IPS-20b (cell line): ENCODE results near the gene ADARB2.

Source experiments
- H3K27ac ChIP-seq: one replicate; pipeline ENCODE4 v1.5.1; 2013; ENCODE audit warnings: low read length
- H3K27me3 ChIP-seq: 2 replicates; pipeline ENCODE4 v1.6.1; 2013; ENCODE audit warnings: mild to moderate bottlenecking, low read length, inconsistent platforms; ENCODE audit not compliant: insufficient read depth
- H3K36me3 ChIP-seq: 2 replicates; pipeline ENCODE4 v1.6.1; 2013; ENCODE audit warnings: low read depth, mild to moderate bottlenecking, inconsistent platforms, low read length, moderate library complexity; ENCODE audit not compliant: insufficient read depth
- H3K4me1 ChIP-seq: 2 replicates; pipeline ENCODE4 v1.6.1; 2013; ENCODE audit warnings: mild to moderate bottlenecking, control low read depth, inconsistent platforms, low read length, moderate library complexity; ENCODE audit not compliant: insufficient read depth
- H3K4me3 ChIP-seq: 2 replicates; pipeline ENCODE4 v1.5.1; 2013; ENCODE audit warnings: mild to moderate bottlenecking, low read length, inconsistent platforms
- H3K9ac ChIP-seq: 2 replicates; pipeline ENCODE4 v1.6.1; 2013; ENCODE audit warnings: low read depth, mild to moderate bottlenecking, inconsistent platforms, low read length, moderate library complexity
- H3K9me3 ChIP-seq: 2 replicates; pipeline ENCODE4 v1.6.1; 2013; ENCODE audit warnings: mild to moderate bottlenecking, low read depth, low read length, inconsistent platforms; ENCODE audit not compliant: insufficient read depth

Gene ADARB2

DNA sequence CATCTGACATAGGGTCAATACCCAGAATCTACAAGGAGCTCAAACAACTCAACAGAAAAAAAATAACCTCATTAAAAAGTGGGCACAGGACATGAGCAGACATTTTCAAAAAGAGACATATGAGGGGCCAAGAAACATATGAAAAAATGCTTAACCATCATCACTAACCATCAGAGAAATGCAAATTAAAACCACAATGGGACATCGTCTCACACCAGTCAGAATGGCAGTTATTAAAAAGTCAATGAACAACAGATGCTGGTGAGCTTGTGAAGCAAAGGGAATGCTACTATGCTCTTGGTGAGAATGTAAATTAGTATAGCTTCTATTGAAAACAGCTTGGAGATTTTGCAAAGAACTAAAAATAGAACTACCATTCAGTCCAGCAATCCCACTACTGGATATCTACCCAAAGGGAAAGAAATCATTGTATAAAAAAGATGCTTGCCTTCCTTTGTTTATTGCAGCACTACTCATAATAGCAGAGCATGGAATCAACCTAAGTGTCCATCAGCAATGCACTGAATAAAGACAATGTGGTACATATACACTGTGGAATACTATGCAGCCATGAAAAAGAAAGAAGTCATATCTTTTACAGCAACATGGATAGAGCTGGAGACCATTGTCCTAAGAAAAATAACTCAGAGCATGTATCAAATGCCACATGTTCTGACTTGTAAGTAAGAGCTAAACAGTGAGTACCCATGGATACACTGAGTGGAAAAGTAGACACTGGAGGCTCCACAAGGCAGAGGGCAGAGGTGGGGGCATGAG is 139.8 kb downstream of the ADARB2 start:
- Histone ChIP-seq H3K9me3 (no peaks in the 10 kb centered on the region), H3K27ac (no peak overlapping the region), H3K9ac (no peak overlapping the region), H3K36me3 (no peaks in the 10 kb centered on the region), H3K4me1 (no peaks in the 10 kb centered on the region), H3K4me3 (no peak overlapping the region), H3K27me3 (no peaks in the 10 kb centered on the region)

DNA sequence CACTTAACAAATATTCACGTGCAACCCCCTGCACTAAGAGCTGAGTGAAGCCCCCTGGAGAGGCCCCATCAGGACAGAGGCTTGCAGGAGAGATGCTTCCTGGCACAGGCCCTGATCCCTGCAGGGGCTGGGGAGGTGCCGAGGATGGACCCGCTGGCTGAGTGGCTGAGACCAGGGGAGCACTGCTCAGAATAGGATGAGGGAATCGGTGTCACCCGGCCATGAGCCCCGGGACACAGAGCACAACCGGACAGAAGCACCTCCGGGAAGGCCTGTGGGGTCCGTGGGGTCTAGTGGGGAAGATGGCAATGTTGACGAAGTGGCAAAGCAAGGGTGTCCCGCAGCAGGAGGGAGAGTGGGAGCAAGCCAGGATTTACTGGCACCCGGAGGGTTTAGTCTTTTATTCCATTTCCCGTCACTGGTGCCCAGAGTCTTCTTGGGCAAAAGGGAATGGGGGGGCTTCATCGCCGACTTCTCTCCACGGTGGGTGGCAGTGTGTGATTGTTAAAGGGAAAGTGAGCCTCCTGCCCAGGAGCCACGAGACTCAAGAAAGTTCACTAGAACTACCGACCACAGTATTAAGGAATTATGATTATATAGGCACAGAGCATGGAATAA is 140.7 kb downstream of the ADARB2 start:
- Histone ChIP-seq H3K4me1 (no peaks in the 10 kb centered on the region), H3K9ac (no peak overlapping the region), H3K27ac (no peak overlapping the region), H3K36me3 (no peaks in the 10 kb centered on the region), H3K4me3 (no peak overlapping the region), H3K27me3 (no peaks in the 10 kb centered on the region), H3K9me3 (no peaks in the 10 kb centered on the region)

DNA sequence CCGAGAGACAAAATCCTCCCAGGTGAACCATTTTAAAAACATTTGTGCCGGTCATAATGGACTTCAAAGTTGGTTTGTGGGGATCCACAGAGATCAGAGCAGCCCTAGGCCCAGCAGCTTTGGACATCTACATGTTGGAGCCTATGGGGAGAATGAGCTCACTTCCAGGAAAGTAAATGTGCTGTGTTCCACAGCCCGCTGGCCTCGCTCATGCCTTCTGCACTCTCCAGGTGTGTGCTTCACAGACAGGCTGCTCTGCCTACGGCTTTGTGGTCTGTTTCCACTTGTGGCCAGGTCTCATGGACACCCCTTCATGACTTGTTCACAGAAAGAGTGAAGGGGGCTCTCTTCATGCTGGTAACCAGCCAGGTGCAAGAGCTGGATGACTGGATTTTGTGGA is 141.6 kb downstream of the ADARB2 start:
- H3K4me3 ChIP-seq: no peak overlapping the region
- no peaks in the 10 kb centered on the region for H3K27me3 ChIP-seq
- no peak overlapping the region for H3K27ac ChIP-seq
- no peaks in the 10 kb centered on the region for H3K36me3 ChIP-seq
- H3K9ac ChIP-seq: no peak overlapping the region
- H3K9me3 ChIP-seq: no peaks in the 10 kb centered on the region
- no peaks in the 10 kb centered on the region for H3K4me1 ChIP-seq

DNA sequence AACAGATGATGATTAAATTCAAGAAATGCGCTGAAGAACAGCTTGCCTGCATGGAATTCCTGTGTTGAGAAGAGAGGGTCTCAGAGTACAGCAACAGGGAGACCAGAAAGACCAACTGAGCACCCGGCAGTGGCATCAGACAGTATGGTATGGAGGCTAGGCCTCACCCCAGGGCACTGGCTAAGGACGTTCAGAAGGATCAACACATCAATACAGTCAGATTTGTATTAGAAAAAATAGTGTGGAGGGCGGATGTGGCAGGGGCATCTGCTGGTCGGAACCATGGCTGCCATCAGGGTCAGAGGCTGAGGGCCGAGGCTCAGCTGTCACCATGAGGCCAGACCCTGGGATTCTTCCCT is 142.1 kb downstream of the ADARB2 start:
- no peaks in the 10 kb centered on the region for H3K9me3 ChIP-seq
- H3K36me3 ChIP-seq: no peaks in the 10 kb centered on the region
- no peak overlapping the region for H3K4me3 ChIP-seq
- H3K27me3 ChIP-seq: no peaks in the 10 kb centered on the region
- H3K9ac ChIP-seq: no peak overlapping the region
- H3K4me1 ChIP-seq: no peaks in the 10 kb centered on the region
- no peak overlapping the region for H3K27ac ChIP-seq

DNA sequence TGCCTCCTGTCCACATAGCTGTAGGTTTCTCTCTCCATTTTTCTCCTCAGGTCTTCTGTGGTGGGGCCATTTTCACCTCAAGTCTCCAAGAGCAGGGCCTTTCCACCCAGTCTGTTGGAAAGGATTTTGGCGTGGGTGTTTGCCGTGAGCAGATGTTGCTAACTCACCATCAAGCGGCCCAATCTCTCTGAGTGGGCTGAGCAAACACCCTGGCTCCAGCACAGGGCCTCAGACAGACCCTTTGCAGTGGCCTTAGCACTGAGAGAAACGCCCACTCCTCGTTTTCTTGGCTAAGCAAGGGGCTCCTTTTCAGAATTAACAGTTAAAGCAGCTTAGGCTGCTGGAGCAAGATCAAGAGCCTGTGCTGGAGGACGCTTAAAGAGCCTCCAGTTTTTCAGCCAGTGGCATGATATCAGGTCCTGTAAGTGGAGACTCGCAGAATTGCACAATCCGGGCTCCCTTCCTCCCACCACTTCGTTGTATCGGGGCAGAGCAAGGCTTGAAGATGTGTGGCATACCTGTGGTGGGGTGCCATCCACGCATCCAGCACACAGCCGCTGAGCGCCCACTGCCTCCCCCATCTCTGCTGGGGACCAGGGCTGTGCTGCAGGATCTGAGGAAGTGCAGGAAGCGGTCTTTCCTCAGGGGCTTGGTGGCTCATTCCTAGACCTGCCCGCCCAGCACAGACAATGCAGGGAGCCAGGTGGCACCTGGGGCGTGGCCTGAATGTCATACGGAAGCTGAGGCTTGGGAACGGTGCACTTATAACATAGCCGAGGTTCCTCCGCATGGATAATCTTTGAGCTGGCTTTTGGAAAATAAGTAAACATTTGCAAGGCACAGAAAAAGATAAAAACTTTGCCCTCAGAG is 142.7 kb downstream of the ADARB2 start:
- no peaks in the 10 kb centered on the region for H3K36me3 ChIP-seq
- H3K27ac ChIP-seq: no peak overlapping the region
- H3K27me3 ChIP-seq: no peaks in the 10 kb centered on the region
- no peaks in the 10 kb centered on the region for H3K4me1 ChIP-seq
- no peak overlapping the region for H3K9ac ChIP-seq
- H3K9me3 ChIP-seq: no peaks in the 10 kb centered on the region
- H3K4me3 ChIP-seq: no peak overlapping the region

DNA sequence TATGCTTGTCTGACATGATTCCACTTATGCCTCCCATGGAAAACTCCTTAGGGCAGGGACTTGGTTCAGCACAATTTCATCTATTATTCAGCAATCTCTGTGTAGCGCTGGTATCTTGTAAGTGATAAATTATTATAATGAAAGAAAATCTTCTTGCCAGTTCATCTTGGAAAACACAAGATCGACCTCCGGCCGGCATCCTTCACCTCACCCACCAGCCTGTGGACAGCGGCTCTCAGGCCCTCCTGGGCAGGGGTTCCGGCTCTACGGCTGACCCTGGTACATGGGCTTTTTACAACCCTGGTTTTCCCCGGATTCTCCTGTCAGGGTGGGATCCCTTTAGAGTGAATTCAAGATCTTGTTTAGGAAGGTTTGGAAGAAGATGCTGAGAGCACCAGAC is 145.6 kb downstream of the ADARB2 start:
- Histone ChIP-seq H3K36me3 (no peaks in the 10 kb centered on the region), H3K9ac (no peak overlapping the region), H3K9me3 (no peaks in the 10 kb centered on the region), H3K27me3 (no peaks in the 10 kb centered on the region), H3K4me3 (no peak overlapping the region), H3K27ac (no peak overlapping the region), H3K4me1 (no peaks in the 10 kb centered on the region)

DNA sequence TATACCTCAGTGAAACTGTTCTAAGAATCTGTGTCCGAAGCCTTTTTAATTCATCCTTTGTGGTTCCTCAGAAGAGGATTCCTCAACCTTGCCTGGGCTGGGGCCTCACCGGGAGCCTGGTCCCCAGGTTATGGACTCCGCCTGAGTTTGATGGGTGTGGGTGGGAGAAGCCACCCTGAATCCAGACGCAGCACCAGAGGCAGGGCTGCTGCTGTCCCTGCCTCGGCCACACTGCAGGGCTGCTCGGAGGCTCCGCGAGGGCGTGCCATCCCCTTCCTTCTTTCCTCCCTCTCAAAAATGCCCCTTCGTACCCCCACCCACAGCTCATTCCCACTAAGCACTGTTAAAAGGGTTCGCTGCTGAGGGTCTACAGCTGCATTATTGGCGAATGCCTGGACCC is 146.3 kb downstream of the ADARB2 start:
- Histone ChIP-seq H3K27me3 (no peaks in the 10 kb centered on the region), H3K36me3 (no peaks in the 10 kb centered on the region), H3K9me3 (no peaks in the 10 kb centered on the region), H3K27ac (no peak overlapping the region), H3K9ac (no peak overlapping the region), H3K4me3 (no peak overlapping the region), H3K4me1 (no peaks in the 10 kb centered on the region)

DNA sequence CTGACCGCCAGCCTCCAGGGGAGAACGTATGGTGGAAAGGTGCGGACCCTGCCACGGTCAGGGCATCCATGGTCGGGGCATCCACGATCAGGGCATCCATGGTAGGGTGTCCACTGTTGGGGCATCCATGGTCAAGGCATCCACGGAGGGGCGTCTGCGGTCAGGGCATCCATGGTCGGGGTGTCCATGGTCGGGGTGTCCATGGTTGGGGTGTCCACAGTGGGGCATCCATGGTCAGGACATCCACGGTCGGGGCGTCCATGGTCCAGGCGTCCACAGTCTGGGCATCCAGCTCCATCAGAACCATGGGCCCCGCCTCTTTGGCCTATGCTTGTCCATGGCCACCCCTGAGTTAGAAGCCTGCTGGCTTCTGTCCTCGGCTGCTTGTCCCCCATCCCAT is 148.1 kb downstream of the ADARB2 start:
- Histone ChIP-seq H3K4me3 (no peak overlapping the region), H3K9me3 (no peaks in the 10 kb centered on the region), H3K36me3 (no peaks in the 10 kb centered on the region), H3K27me3 (no peaks in the 10 kb centered on the region), H3K4me1 (no peaks in the 10 kb centered on the region), H3K27ac (no peak overlapping the region), H3K9ac (no peak overlapping the region)

DNA sequence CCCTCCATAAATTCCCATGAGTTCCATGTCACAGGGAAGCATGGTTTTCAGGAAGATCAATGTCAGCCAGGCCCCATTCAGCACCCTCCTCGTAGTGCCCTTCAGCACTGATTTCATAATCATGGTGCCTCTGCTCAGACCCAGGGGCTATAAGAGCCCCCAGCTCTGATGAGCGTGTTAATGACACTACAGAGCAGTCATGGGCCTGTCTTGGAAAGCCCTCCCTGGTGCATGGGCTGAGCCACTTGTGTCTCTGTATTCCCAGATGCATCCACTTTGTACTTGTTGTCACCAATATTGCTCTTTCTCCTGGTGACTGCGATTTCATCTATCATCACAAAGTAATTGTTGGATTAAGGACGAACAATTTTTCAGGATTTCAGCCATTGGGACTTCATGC is 154.6 kb downstream of the ADARB2 start:
- Histone ChIP-seq H3K4me1 (no peaks in the 10 kb centered on the region), H3K27me3 (no peaks in the 10 kb centered on the region), H3K9me3 (no peaks in the 10 kb centered on the region), H3K9ac (no peak overlapping the region), H3K27ac (no peak overlapping the region), H3K4me3 (no peak overlapping the region), H3K36me3 (no peaks in the 10 kb centered on the region)

DNA sequence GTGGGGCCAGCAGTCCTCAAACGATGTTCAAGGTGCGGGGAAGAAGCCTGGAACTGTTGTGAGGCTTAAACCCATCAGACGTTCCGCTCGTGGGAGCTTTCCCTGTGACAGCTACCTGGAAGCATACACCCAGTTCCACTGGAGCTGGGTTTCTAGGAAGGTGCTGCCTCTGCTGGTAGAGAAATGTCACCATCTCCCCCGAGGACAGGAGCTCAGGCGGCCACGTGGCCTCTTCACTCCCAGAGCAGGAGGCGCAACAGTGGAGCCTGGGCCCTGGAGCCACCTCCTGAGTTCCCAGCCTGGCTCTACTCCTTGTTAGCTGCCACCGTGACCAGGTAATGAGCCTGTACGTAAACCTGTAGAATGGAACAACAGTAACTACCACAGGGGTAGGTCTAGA is 156.1 kb downstream of the ADARB2 start:
- no peaks in the 10 kb centered on the region for H3K27me3 ChIP-seq
- H3K27ac ChIP-seq: no peak overlapping the region
- no peak overlapping the region for H3K4me3 ChIP-seq
- no peaks in the 10 kb centered on the region for H3K9me3 ChIP-seq
- H3K4me1 ChIP-seq: no peaks in the 10 kb centered on the region
- H3K36me3 ChIP-seq: no peaks in the 10 kb centered on the region
- H3K9ac ChIP-seq: no peak overlapping the region

DNA sequence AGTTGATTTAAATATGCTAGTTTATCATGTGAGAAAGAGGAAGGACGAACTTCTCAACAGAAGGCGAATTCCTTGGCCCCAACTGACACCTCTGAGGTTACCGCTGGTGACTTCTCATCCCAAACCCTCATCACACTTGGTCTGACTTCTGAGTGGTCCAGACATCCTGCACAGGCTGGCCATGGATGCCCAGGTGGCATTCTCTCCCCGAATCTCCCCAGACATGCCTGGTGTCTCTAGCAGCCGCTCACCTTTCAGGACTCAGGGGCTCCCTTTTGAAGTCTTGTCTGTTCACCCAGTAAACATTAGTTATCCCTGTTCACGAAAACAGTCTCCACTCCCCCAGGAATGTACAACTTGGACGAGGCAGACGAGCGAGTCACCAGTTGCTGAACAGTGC is 157.7 kb downstream of the ADARB2 start:
- Histone ChIP-seq H3K36me3 (no peaks in the 10 kb centered on the region), H3K4me1 (no peaks in the 10 kb centered on the region), H3K9ac (no peak overlapping the region), H3K4me3 (no peak overlapping the region), H3K27ac (no peak overlapping the region), H3K9me3 (no peaks in the 10 kb centered on the region), H3K27me3 (no peaks in the 10 kb centered on the region)

DNA sequence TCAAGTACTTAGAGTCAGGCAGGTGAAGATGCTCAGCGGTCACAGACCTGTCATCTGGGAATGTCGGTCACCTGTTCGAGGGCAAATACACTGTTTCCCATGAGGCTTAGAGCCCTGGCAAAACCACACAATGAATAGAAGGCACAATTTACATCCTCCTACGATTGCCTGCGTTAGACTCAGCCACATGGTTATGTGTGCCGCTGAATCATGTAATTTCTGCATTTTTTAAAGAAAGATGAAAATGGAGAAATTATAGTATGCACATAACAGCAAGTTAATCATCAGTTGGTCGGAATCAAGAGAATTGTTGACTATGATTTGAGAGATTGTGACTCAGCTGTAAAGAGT is 158.2 kb downstream of the ADARB2 start:
- no peaks in the 10 kb centered on the region for H3K9me3 ChIP-seq
- H3K9ac ChIP-seq: no peak overlapping the region
- H3K4me1 ChIP-seq: no peaks in the 10 kb centered on the region
- H3K27ac ChIP-seq: no peak overlapping the region
- no peaks in the 10 kb centered on the region for H3K36me3 ChIP-seq
- no peak overlapping the region for H3K4me3 ChIP-seq
- H3K27me3 ChIP-seq: no peaks in the 10 kb centered on the region
